ENCODE data around the gene CD52. TPM values are rescaled to one million over a fixed set of nuclear protein-coding genes. Genes with fewer than 3 reads are reported as not detected.

Gene CD52
- 10 to 100 TPM in 2 of 9 donors, 1 to 10 TPM in 6, not detected in 1; 1.6 to 89.9 (median 4.4) TPM for total RNA-seq
- 10 to 100 TPM in 1 of 2 donors, 1 to 10 TPM in 1; 9.9 to 26.1 TPM for polyA plus RNA-seq
- long read RNA-seq, donor 1: 0 reads
- long read RNA-seq, donor 2: 0 reads
- long read RNA-seq, donor 3, partial matches to known transcripts: 0 of 3 reads
- long read RNA-seq, donor 3, other reads (novel, unspliced or antisense): 0 of 3 reads

GRCh38 chr1:26317612-26318337, at the start of gene CD52:
Gene CD52 (plus strand): TSS chr1:26317958. CDS start chr1:26318018, 60 bp downstream.
- Histone ChIP-seq H3K4me3 (peak within 1 kb of the TSS in 9 of 12 donors; percentile 3 to 63 (median 18)), H3K9me3 (no peaks in the 10 kb centered on the region), H3K4me1 (peaks cover 0 to 78% (median 7%) of the 10 kb centered on the region in 12 donors), H3K27ac (peak within 1 kb of the TSS in 9 of 12 donors; percentile 11 to 88 (median 51)), H3K36me3 (no peaks in the 10 kb centered on the region), H3K27me3 (no peaks in the 10 kb centered on the region)
- peak in 1 of 5 donors; percentile 32 for DNase-seq
- peak in 1 of 4 donors; percentile 34 for ATAC-seq
- intact Hi-C loops (cut with DNase I): loop anchor here in 3 of 10 donors (2.0 to 10.0 kb wide), 3 partner anchors 33 to 283 kb away; partner anchors contain the start of gene ZNF593OS (in 1 of the 3)
- WGBS, 4 donors: 58 to 77% (median 67%) methylated on average over 12 of the region's 12 CpGs
- no peak for TF ChIP-seq POLR2A (IDR thresholded peaks at IDR 0.05)
- no peak for TF ChIP-seq CTCF (IDR thresholded peaks at IDR 0.05)

GRCh38 chr1:26268290-26269197, 49.2 kb upstream of the CD52 start:
- Histone ChIP-seq H3K27me3 (no peaks in the 10 kb centered on the region), H3K4me3 (no peak overlapping the region), H3K9me3 (peaks cover 0 to 5% (median 0%) of the 10 kb centered on the region in 12 donors), H3K36me3 (peaks cover 0 to 89% (median 64%) of the 10 kb centered on the region in 9 donors), H3K4me1 (peaks cover 0 to 7% (median 0%) of the 10 kb centered on the region in 12 donors), H3K27ac (no peak overlapping the region)
- 96 to 99% (median 97%) methylated on average over 9 of the region's 9 CpGs for WGBS, 4 donors
- intact Hi-C loops (cut with DNase I): no loop called here
- ATAC-seq (no peak), DNase-seq (no peak)
- no peak for TF ChIP-seq POLR2A (IDR thresholded peaks at IDR 0.05)

GRCh38 chr1:26269198-26269550, 48.6 kb upstream of the CD52 start:
- no peak for DNase-seq
- H3K27me3 ChIP-seq: no peaks in the 10 kb centered on the region
- H3K9me3 ChIP-seq: peaks cover 0 to 5% (median 0%) of the 10 kb centered on the region in 12 donors
- no peak overlapping the region for H3K27ac ChIP-seq
- 97 to 100% (median 98%) methylated on average over 4 of the region's 4 CpGs for WGBS, 4 donors
- H3K4me3 ChIP-seq: no peak overlapping the region
- no peak for ATAC-seq
- H3K4me1 ChIP-seq: peaks cover 0 to 8% (median 0%) of the 10 kb centered on the region in 12 donors
- no peak for TF ChIP-seq POLR2A (IDR thresholded peaks at IDR 0.05)
- no peak for TF ChIP-seq CTCF (IDR thresholded peaks at IDR 0.05)
- peaks cover 0 to 88% (median 60%) of the 10 kb centered on the region in 9 donors for H3K36me3 ChIP-seq
- intact Hi-C loops (cut with DNase I): no loop called here

- Histone ChIP-seq H3K27me3 (no peaks in the 10 kb centered on the region), H3K27ac (peak overlapping the region in 11 of 12 donors; percentile 75 to 98 (median 86)), H3K4me3 (no peak overlapping the region), H3K36me3 (peaks cover 0 to 70% (median 49%) of the 10 kb centered on the region in 9 donors), H3K9me3 (no peaks in the 10 kb centered on the region), H3K4me1 (peaks cover 8 to 60% (median 49%) of the 10 kb centered on the region in 12 donors)
- WGBS, 4 donors: 76 to 87% (median 83%) methylated on average over 11 of the region's 11 CpGs
- ATAC-seq: no peak
- intact Hi-C loops (cut with DNase I): loop anchor here in 6 of 10 donors (1.0 to 5.0 kb wide), 5 partner anchors 46 to 163 kb away; partner anchors contain the start of genes C1orf232 (in 2 of the 6), ZNF593 (in 2 of the 6) and PDIK1L (in 1 of the 6)
- TF ChIP-seq CTCF (IDR thresholded peaks at IDR 0.05): no peak
- TF ChIP-seq POLR2A (IDR thresholded peaks at IDR 0.05): no peak
- peak in 1 of 5 donors; percentile 57 for DNase-seq
These were observed 42.8 kb upstream of the CD52 start for GRCh38 chr1:26274801-26275425.
